Pancreas (tissue), 10 donors: Measurements from ENCODE around the gene FCHO2. TPM values are rescaled to one million over a fixed set of nuclear protein-coding genes. Genes with fewer than 3 reads are reported as not detected.

ENCODE experiments used
- ATAC-seq, 4 donors: fragments of 200-7000 bp; cut with Tn5 transposase; one replicate each; pipeline versions ENCODE4 v1.8.0 to v1.9.1; 2020; ENCODE audit warnings: mild to moderate bottlenecking in 4 of 4, moderate library complexity in 4 of 4
- DNase-seq, 6 donors: peaks; one replicate each; pipeline ENCODE4 v3.0.0-alpha.2; 2020
- FAIRE-seq: peaks from 2 replicates; lab custom pipeline; 2012; peaks lifted over from hg19 to GRCh38; lab: Jason Lieb, UNC
- H3K27ac ChIP-seq, 4 donors: fragments of 200-600 bp; sonication (generic); 1 replicate in 3 of 4; 2 replicates in 1 of 4; pipeline versions ENCODE4 v1.5.0 to v1.8.0; 2020
- H3K27me3 ChIP-seq, 4 donors: fragments of 200-600 bp; one replicate each; pipeline ENCODE4 v1.8.0; 2021
- H3K36me3 ChIP-seq, 3 donors: fragments of 200-600 bp; sonication (generic) in 1 of 3; one replicate each; pipeline versions ENCODE4 v1.5.0 to v1.8.0; 2020 to 2021
- H3K4me1 ChIP-seq, 3 donors: fragments of 200-600 bp; one replicate each; pipeline ENCODE4 v1.8.0; 2021
- H3K4me3 ChIP-seq, 4 donors: fragments of 200-600 bp; sonication (generic) in 2 of 4; one replicate each; pipeline versions ENCODE4 v1.5.0 to v1.8.0; 2020 to 2021
- H3K9me3 ChIP-seq, 4 donors: fragments of 200-600 bp; one replicate each; pipeline ENCODE4 v1.8.0; 2021
- CTCF ChIP-seq, 4 donors: fragments of 200-600 bp; sonication (generic) in 3 of 4; IDR thresholded peaks; one replicate each; pipeline versions ENCODE4 v1.5.0 to v1.8.0; 2021; ENCODE audit warnings: antibody characterized with exemption in 4 of 4
- WGBS, 2 donors: extraction: QIAGEN DNeasy Blood & Tissue Kit; methylation state at CpG; one replicate each; pipeline ENCODE4 v1.1.7; 2013; 5-methylcytosine and 5-hydroxymethylcytosine counted together
- intact Hi-C, 3 donors: fragments of 100-400 bp; cut with DNase I; formaldehyde crosslinking; loops; one replicate each; pipeline versions ENCODE4 v1.11.1 to v1.14.2; 2022
- polyA plus RNA-seq, 2 donors: library from polyadenylated mRNA; stranded (reverse); fragments of 200-250 nt; gene quantifications; one replicate each; pipeline ENCODE4 v1.2.3, GENCODE V29; 2013
- total RNA-seq, 6 donors: library from RNA; stranded (reverse); fragmentation: NEBNext Ultra II Directional in 4 of 6; extraction: Animal tissue kit (Norgen Biotek cat#: 25700) in 4 of 6; gene quantifications; one replicate each; pipeline versions ENCODE4 v1.2.1 to v1.2.4, GENCODE V29; 2021 to 2023
- donor health status: healthy with polysubstance abuse.
- donor health status: DM: no; HTN: no; CAD: no; lungs with moderate emphysema.
- donor health status: DM: no; HTN: no; CAD: no.
- donor health status: control.
- donor health status: control.
- donor health status: Bipolar disorder and iron deficiency.
- donor health status: DM: yes; HTN: yes; CAD: no.
- donor health status: DM: no; HTN: no; CAD: no.
- donor health status: DM: no; HTN: no; CAD: no.
- donor health status: DM: yes; HTN: yes; CAD: no.

FCHO2 gene
- total and polyA plus RNA-seq, 8 donors = 4.6 to 28.1 (median 12.5) TPM

GRCh38 chr5:73088026-73088425 lies 132.2 kb downstream of the FCHO2 start:
- no peak overlapping the region for H3K4me3 ChIP-seq
- intact Hi-C loops = no loop called here
- H3K36me3 ChIP-seq = peaks cover 0 to 14% (median 7%) of the 10 kb centered on the region in 3 donors
- 77 to 80% methylated on average over 4 of the region's 4 CpGs for WGBS, 2 donors
- no peaks in the 10 kb centered on the region for H3K9me3 ChIP-seq
- DNase-seq (no peak), FAIRE-seq (peak; percentile 29), ATAC-seq (no peak)
- TF ChIP-seq CTCF (IDR thresholded peaks at IDR 0.05) = no peak
- H3K27ac ChIP-seq = no peak overlapping the region
- no peaks in the 10 kb centered on the region for H3K27me3 ChIP-seq
- no peaks in the 10 kb centered on the region for H3K4me1 ChIP-seq

GRCh38 chr5:73093943-73094342 lies 138.1 kb downstream of the FCHO2 start:
- 97 to 98% methylated on average over 7 of the region's 7 CpGs for whole genome bisulfite sequencing, 2 donors
- no peaks in the 10 kb centered on the region for H3K36me3 ChIP-seq
- no peaks in the 10 kb centered on the region for H3K4me1 ChIP-seq
- no peaks in the 10 kb centered on the region for H3K9me3 ChIP-seq
- intact Hi-C loops = no loop called here
- peak in 3 of 4 donors; percentile 45 to 53 (median 53) for ATAC-seq
- DNase-seq = no peak
- H3K27me3 ChIP-seq = no peaks in the 10 kb centered on the region
- FAIRE-seq = no peak
- no peak overlapping the region for H3K4me3 ChIP-seq
- no peak for TF ChIP-seq CTCF (IDR thresholded peaks at IDR 0.05)
- no peak overlapping the region for H3K27ac ChIP-seq

- Histone ChIP-seq H3K9me3 (no peaks in the 10 kb centered on the region), H3K4me3 (no peak overlapping the region), H3K27ac (no peak overlapping the region), H3K27me3 (no peaks in the 10 kb centered on the region), H3K36me3 (no peaks in the 10 kb centered on the region), H3K4me1 (no peaks in the 10 kb centered on the region)
- no peak for DNase-seq
- intact Hi-C loops = no loop called here
- TF ChIP-seq CTCF (IDR thresholded peaks at IDR 0.05) = no peak
- ATAC-seq = no peak
- no peak for FAIRE-seq
- 88 to 96% methylated on average over 1 of the region's 1 CpG for WGBS, 2 donors
These were observed 138.6 kb downstream of the FCHO2 start for GRCh38 chr5:73094415-73094814.

GRCh38 chr5:73095564-73096238 lies 139.9 kb downstream of the FCHO2 start:
- no peak for TF ChIP-seq CTCF (IDR thresholded peaks at IDR 0.05)
- H3K27me3 ChIP-seq = no peaks in the 10 kb centered on the region
- ATAC-seq (no peak), FAIRE-seq (no peak), DNase-seq (no peak)
- H3K27ac ChIP-seq = no peak overlapping the region
- intact Hi-C loops = no loop called here
- no peaks in the 10 kb centered on the region for H3K9me3 ChIP-seq
- WGBS, 2 donors = 96 to 99% methylated on average over 6 of the region's 6 CpGs
- H3K4me1 ChIP-seq = no peaks in the 10 kb centered on the region
- H3K4me3 ChIP-seq = no peak overlapping the region
- H3K36me3 ChIP-seq = no peaks in the 10 kb centered on the region

GRCh38 chr5:73096239-73096575 lies 140.4 kb downstream of the FCHO2 start:
- no peak for FAIRE-seq
- intact Hi-C loops = no loop called here
- H3K36me3 ChIP-seq = no peaks in the 10 kb centered on the region

More at GRCh38 chr5:73096239-73096575, 140.4 kb downstream of the FCHO2 start:
- H3K4me3 ChIP-seq = no peak overlapping the region
- TF ChIP-seq CTCF (IDR thresholded peaks at IDR 0.05) = no peak
- no peak overlapping the region for H3K27ac ChIP-seq
- 94 to 100% methylated on average over 1 of the region's 1 CpG for WGBS, 2 donors
- H3K27me3 ChIP-seq = no peaks in the 10 kb centered on the region
- ATAC-seq (no peak), DNase-seq (no peak)
- no peaks in the 10 kb centered on the region for H3K4me1 ChIP-seq
- no peaks in the 10 kb centered on the region for H3K9me3 ChIP-seq
